MCF 10A (cell line): ENCODE results near the gene FHL5. TPM values are rescaled to one million over a fixed set of nuclear protein-coding genes. Genes with fewer than 3 reads are reported as not detected.
"Not testable (repeated sequence)": the region's sequence is repeated elsewhere in the genome, so short reads cannot be mapped to it uniquely, and the experiment has no call there.

Experiments
- BruUV-seq: library from RNA; stranded (reverse); fragments of 400-500 nt; replicated peaks from 2 replicates; lab custom pipeline; 2021; lab: Mats Ljungman, UMichigan
- CTCF ChIA-PET: fragments of 300-600 bp; sonication (Branson Sonifier 250); formaldehyde crosslinking; extraction: SDS; loops from one replicate; lab custom pipeline; 2021; ENCODE audit warnings: antibody characterized with exemption, inconsistent platforms; lab: Yijun Ruan, JAX
- POLR2A ChIA-PET: fragments of 300-600, 350-650 bp; sonication (Branson Sonifier 250); formaldehyde crosslinking; extraction: SDS; loops from one replicate; lab custom pipeline; 2020; ENCODE audit warnings: antibody characterized with exemption, inconsistent platforms; lab: Yijun Ruan, JAX
- DNase-seq: peaks from one replicate; pipeline ENCODE4 v3.0.0-alpha.2; 2018; ENCODE audit not compliant: unreplicated experiment
- H3K27ac Mint-ChIP-seq: one replicate; pipeline ENCODE4 v1.8.0; 2022; ENCODE audit warnings: mild to moderate bottlenecking, low read depth, mixed read lengths; ENCODE audit not compliant: unreplicated experiment
- H3K27me3 Mint-ChIP-seq: one replicate; pipeline ENCODE4 v1.8.0; 2022; ENCODE audit warnings: mixed read lengths; ENCODE audit not compliant: insufficient read depth, unreplicated experiment
- H3K36me3 Mint-ChIP-seq: one replicate; pipeline ENCODE4 v1.8.0; 2022; ENCODE audit warnings: mild to moderate bottlenecking, moderate library complexity, mixed read lengths; ENCODE audit not compliant: insufficient read depth, unreplicated experiment
- H3K4me1 Mint-ChIP-seq: one replicate; pipeline ENCODE4 v1.8.0; 2022; ENCODE audit warnings: mixed read lengths; ENCODE audit not compliant: insufficient read depth, unreplicated experiment
- H3K4me3 Mint-ChIP-seq: one replicate; pipeline ENCODE4 v1.8.0; 2022; ENCODE audit warnings: mild to moderate bottlenecking, moderate library complexity, mixed read lengths; ENCODE audit not compliant: unreplicated experiment
- H3K9me3 Mint-ChIP-seq: one replicate; pipeline ENCODE4 v1.8.0; 2022; ENCODE audit warnings: mixed read lengths; ENCODE audit not compliant: unreplicated experiment
- CTCF ChIP-seq: fragments of 200-600 bp; IDR thresholded peaks from one replicate; pipeline ENCODE4 v1.8.0; 2022; ENCODE audit warnings: antibody characterized with exemption, mild to moderate bottlenecking; ENCODE audit not compliant: unreplicated experiment
- intact Hi-C: fragments of 100-400 bp; cut with micrococcal nuclease; formaldehyde crosslinking; loops from 2 replicates; pipeline ENCODE4 v1.14.1; 2022
- total RNA-seq: library from RNA; stranded (reverse); gene quantifications from 2 replicates; pipeline ENCODE4 v1.2.3, GENCODE V29; 2022

FHL5 gene
- total RNA-seq, 1 experiment from 2014 or later = not detected

GRCh38 chr6:96624957-96625356 is 62.0 kb downstream of the FHL5 start:
- Mint-ChIP-seq H3K27me3 (peaks cover 78% of the 10 kb centered on the region), H3K27ac (no peak overlapping the region), H3K4me3 (no peak overlapping the region), H3K9me3 (no peaks in the 10 kb centered on the region), H3K36me3 (no peaks in the 10 kb centered on the region), H3K4me1 (no peaks in the 10 kb centered on the region)
- POLR2A ChIA-PET = no interaction called here
- intact Hi-C loops = no loop called here
- CTCF ChIA-PET = interaction anchor here (0.6 to 3.7 kb wide), 6 partner anchors 258 to 435 kb away, joined by 3 to 29 read pairs (median 5); partner anchors contain the start of gene NDUFAF4
- BruUV-seq = no TSS peak
- DNase-seq = no peak
- no peak for TF ChIP-seq CTCF

GRCh38 chr6:96626759-96627364 is 63.9 kb downstream of the FHL5 start:
- Mint-ChIP-seq H3K4me3 (no peak overlapping the region), H3K27ac (no peak overlapping the region)
- no TSS peak for BruUV-seq

GRCh38 chr6:96631248-96631647 is 68.3 kb downstream of the FHL5 start:
- no peak overlapping the region for H3K4me3 Mint-ChIP-seq
- POLR2A ChIA-PET = interaction anchor here (0.7 kb wide), 1 partner anchor 405 kb away, joined by 3 read pairs; no protein-coding TSS in a partner anchor
- no peak overlapping the region for H3K27ac Mint-ChIP-seq
- no peak for TF ChIP-seq CTCF
- CTCF ChIA-PET = interaction anchor here (1.1 kb wide), 1 partner anchor 25 kb away, joined by 3 read pairs; no protein-coding TSS in a partner anchor
- no peak for DNase-seq
- H3K4me1 Mint-ChIP-seq = no peaks in the 10 kb centered on the region
- H3K9me3 Mint-ChIP-seq = no peaks in the 10 kb centered on the region
- H3K27me3 Mint-ChIP-seq = peaks cover 67% of the 10 kb centered on the region
- no peaks in the 10 kb centered on the region for H3K36me3 Mint-ChIP-seq
- BruUV-seq = no TSS peak
- intact Hi-C loops = no loop called here

More at GRCh38 chr6:96626759-96627364, 63.9 kb downstream of the FHL5 start:
- ChIA-PET POLR2A (no interaction called here), CTCF (interaction anchor here (0.5 to 3.7 kb wide), 34 partner anchors 10 to 1546 kb away, joined by 3 to 44 read pairs (median 4); partner anchors contain the start of gene NDUFAF4)
- Mint-ChIP-seq H3K27me3 (peaks cover 70% of the 10 kb centered on the region), H3K36me3 (no peaks in the 10 kb centered on the region), H3K9me3 (no peaks in the 10 kb centered on the region), H3K4me1 (no peaks in the 10 kb centered on the region)
- peak; percentile 31 for DNase-seq
- intact Hi-C loops = loop anchor here (1.0 kb wide), 3 partner anchors 270 to 432 kb away; partner anchors contain the start of gene NDUFAF4
- TF ChIP-seq CTCF = peak; percentile 41

- intact Hi-C loops, CTCF ChIA-PET, BruUV-seq, DNase-seq, POLR2A ChIA-PET, H3K27ac Mint-ChIP-seq, H3K4me3 Mint-ChIP-seq, H3K4me1 Mint-ChIP-seq, H3K9me3 Mint-ChIP-seq, H3K36me3 Mint-ChIP-seq: not testable (repeated sequence)
- peaks cover 36% of the 10 kb centered on the region for H3K27me3 Mint-ChIP-seq
Observed at GRCh38 chr6:96637979-96638378, 75.1 kb downstream of the FHL5 start.
